SIG-M5 (cell line): ENCODE data around the gene CTNS.

Experiments
- DNase-seq: peaks from one replicate; lab custom pipeline; 2025; lab: John Stamatoyannopoulos, UW

The CTNS gene

GRCh38 chr17:3622977-3623594 is 13.5 kb upstream of the CTNS start:
- DNase-seq = no peak

- DNase-seq = no peak
Measured at GRCh38 chr17:3626831-3627768, 9.5 kb upstream of the CTNS start.

GRCh38 chr17:3627769-3628167 is 8.8 kb upstream of the CTNS start:
- DNase-seq = no peak

GRCh38 chr17:3630781-3631180 is 5.8 kb upstream of the CTNS start:
- DNase-seq = no peak

GRCh38 chr17:3632287-3632686 is 4.3 kb upstream of the CTNS start:
- no peak for DNase-seq

GRCh38 chr17:3635474-3636153 is 946 bp upstream of the CTNS start:
- no peak for DNase-seq

- no peak for DNase-seq
Measured at GRCh38 chr17:3636908-3637373, 381 bp downstream of the CTNS start.

- no peak for DNase-seq
Measured at GRCh38 chr17:3639981-3640596, 3.5 kb downstream of the CTNS start.

- no peak for DNase-seq
Measured at GRCh38 chr17:3641014-3641413, 4.5 kb downstream of the CTNS start.

GRCh38 chr17:3641717-3642486 is 5.3 kb downstream of the CTNS start:
- DNase-seq = no peak

GRCh38 chr17:3643889-3644349 is 7.4 kb downstream of the CTNS start:
- DNase-seq = no peak

GRCh38 chr17:3645310-3645709 is 8.8 kb downstream of the CTNS start:
- DNase-seq = no peak

- no peak for DNase-seq
Measured at GRCh38 chr17:3647251-3647650, 10.7 kb downstream of the CTNS start.

GRCh38 chr17:3647769-3648555 is 11.4 kb downstream of the CTNS start:
- no peak for DNase-seq

- no peak for DNase-seq
Measured at GRCh38 chr17:3655766-3656165, 19.2 kb downstream of the CTNS start.

- DNase-seq = no peak
Measured at GRCh38 chr17:3656353-3656752, 19.8 kb downstream of the CTNS start.

GRCh38 chr17:3656755-3657587 is 20.4 kb downstream of the CTNS start:
- DNase-seq = no peak

GRCh38 chr17:3657588-3657869 is 21.0 kb downstream of the CTNS start:
- no peak for DNase-seq

GRCh38 chr17:3657874-3658783 is 21.6 kb downstream of the CTNS start:
- DNase-seq = no peak
